Measurements from ENCODE around the gene TRMO. TPM values are rescaled to one million over a fixed set of nuclear protein-coding genes. Genes with fewer than 3 reads are reported as not detected.

TRMO gene
- total RNA-seq, 2 experiments from 2014 or later = 18.7 to 19.2 TPM

Other genes starting within 250 kb of the TRMO start
- 10 to 100 TPM; 10.2 TPM for gene XPA, start 225.2 kb downstream of the TRMO start, total RNA-seq
- under 1 TPM in 1 of 2 experiments, not detected in 1; 0.08 TPM for gene FOXE1, start 69.3 kb downstream of the TRMO start, total RNA-seq
- 1 to 10 TPM; 1.2 to 1.6 TPM for gene HEMGN, start 15.7 kb upstream of the TRMO start, total RNA-seq
- 100 to 1,000 TPM; 347 to 354 TPM for gene ANP32B, start 60.8 kb upstream of the TRMO start, total RNA-seq
- 10 to 100 TPM; 45.5 to 46.6 TPM for gene NANS, start 134.2 kb upstream of the TRMO start, total RNA-seq
- 10 to 100 TPM; 85.2 to 90.5 TPM for gene TRIM14, start 196.7 kb upstream of the TRMO start, total RNA-seq